H1 (cell line): Measurements from ENCODE around the gene SDC4. TPM values are rescaled to one million over a fixed set of nuclear protein-coding genes. Genes with fewer than 3 reads are reported as not detected.
A peak's percentile ranks its signal among the peaks of the same experiment; 100 is the strongest.

Experiments used
- CTCF ChIA-PET: fragments of 300-600 bp; sonication (Branson Sonifier 250); formaldehyde crosslinking; loops from one replicate; lab custom pipeline; 2021; ENCODE audit not compliant: partially characterized antibody; lab: Charles Lee
- POLR2A ChIA-PET: fragments of 300-600 bp; sonication (Branson Sonifier 250); formaldehyde crosslinking; loops from one replicate; lab custom pipeline; 2021; ENCODE audit warnings: inconsistent platforms; ENCODE audit not compliant: partially characterized antibody; lab: Charles Lee
- DNase-seq, 2 experiments: peaks; one replicate each; pipeline versions ENCODE4 v3.0.0 to v3.0.0-alpha.2; 2010 to 2022; ENCODE audit warnings: low spot score in 2 of 2, low read depth in 1 of 2, mixed read lengths in 1 of 2
- FAIRE-seq: peaks from 2 replicates; lab custom pipeline; 2011; peaks lifted over from hg19 to GRCh38; lab: Jason Lieb, UNC
- H2AFZ ChIP-seq: 2 replicates; pipeline ENCODE4 v1.8.1; 2012; ENCODE audit warnings: low read length, inconsistent platforms
- H2AK5ac ChIP-seq: 2 replicates; pipeline ENCODE4 v1.6.1; 2013; ENCODE audit warnings: low read depth, low read length
- H2BK120ac ChIP-seq: replicated peaks from 2 replicates; pipeline ENCODE3; 2013; ENCODE audit warnings: low read depth, low read length, inconsistent platforms
- H2BK12ac ChIP-seq: 2 replicates; pipeline ENCODE4 v1.6.1; 2013; ENCODE audit warnings: low read depth, low read length
- H2BK15ac ChIP-seq: 2 replicates; pipeline ENCODE4 v1.6.1; 2013; ENCODE audit warnings: low read length
- H2BK20ac ChIP-seq: 2 replicates; pipeline ENCODE4 v1.6.1; 2013; ENCODE audit warnings: low read length
- H2BK5ac ChIP-seq: 2 replicates; pipeline ENCODE4 v1.6.1; 2013; ENCODE audit warnings: low read depth, low read length
- H3K14ac ChIP-seq: 2 replicates; pipeline ENCODE4 v1.6.1; 2013; ENCODE audit warnings: inconsistent platforms; ENCODE audit not compliant: insufficient read length
- H3K18ac ChIP-seq: 2 replicates; pipeline ENCODE4 v1.6.1; 2013; ENCODE audit warnings: low read length; ENCODE audit errors: extremely low read depth
- H3K23ac ChIP-seq: 2 replicates; pipeline ENCODE4 v1.6.1; 2013; ENCODE audit warnings: inconsistent platforms; ENCODE audit not compliant: insufficient read length
- H3K23me2 ChIP-seq: 2 replicates; pipeline ENCODE4 v1.6.1; 2013; ENCODE audit warnings: low read depth, low read length
- H3K27ac ChIP-seq: 2 replicates; pipeline ENCODE4 v1.6.1; 2011; ENCODE audit warnings: low read depth, low read length, inconsistent platforms
- H3K27me3 ChIP-seq, 4 experiments: replicated peaks in 1 of 4; 1 replicate in 1 of 4; 2 replicates in 3 of 4; pipeline versions ENCODE4 v1.6.1 to v1.8.1; 2011 to 2013; ENCODE audit warnings: low read length in 3 of 4, mild to moderate bottlenecking in 3 of 4, inconsistent platforms in 2 of 4, mixed read lengths in 2 of 4, moderate library complexity in 1 of 4; ENCODE audit not compliant: control insufficient read depth in 3 of 4, insufficient read depth in 3 of 4; ENCODE audit errors: extremely low read depth in 1 of 4
- H3K36me3 ChIP-seq, 4 experiments: 2 replicates each; pipeline versions ENCODE4 v1.6.1 to v1.8.1; 2011 to 2013; ENCODE audit warnings: mild to moderate bottlenecking in 4 of 4, low read length in 3 of 4, moderate library complexity in 2 of 4, control low read depth in 1 of 4, inconsistent platforms in 1 of 4; ENCODE audit not compliant: insufficient read depth in 4 of 4, control insufficient read depth in 2 of 4
- H3K4ac ChIP-seq: replicated peaks from 2 replicates; pipeline ENCODE3; 2013; ENCODE audit warnings: low read length, low read depth, mixed read lengths, inconsistent platforms; ENCODE audit not compliant: insufficient read length
- H3K4me1 ChIP-seq, 4 experiments: replicated peaks in 1 of 4; 1 replicate in 1 of 4; 2 replicates in 3 of 4; pipeline versions ENCODE4 v1.6.1 to v1.8.1; 2011 to 2013; ENCODE audit warnings: low read length in 3 of 4, inconsistent platforms in 2 of 4, mixed read lengths in 1 of 4; ENCODE audit not compliant: insufficient read depth in 4 of 4, control insufficient read depth in 3 of 4
- H3K4me2 ChIP-seq, 2 experiments: 2 replicates each; pipeline versions ENCODE4 v1.6.1 to v1.8.1; 2011 to 2013; ENCODE audit warnings: low read depth in 2 of 2, low read length in 2 of 2, control low read depth in 1 of 2, inconsistent platforms in 1 of 2, mild to moderate bottlenecking in 1 of 2; ENCODE audit not compliant: insufficient read depth in 1 of 2
- H3K4me3 ChIP-seq, 4 experiments: fragments of 200-600, 300-600 bp in 1 of 4; sonication (generic), shearing (Covaris generic), sonication (Bioruptor Twin) in 1 of 4; 2 replicates each; pipeline versions ENCODE4 v1.5.1 to v1.8.1; 2011 to 2016; ENCODE audit warnings: low read length in 4 of 4, low read depth in 3 of 4, control low read depth in 2 of 4, inconsistent platforms in 2 of 4, mild to moderate bottlenecking in 2 of 4, mixed read lengths in 1 of 4, moderate library complexity in 1 of 4; ENCODE audit not compliant: insufficient read depth in 2 of 4; ENCODE audit errors: extremely low read depth in 1 of 4
- H3K56ac ChIP-seq: replicated peaks from 2 replicates; pipeline ENCODE3; 2013; ENCODE audit warnings: low read depth, mild to moderate bottlenecking, mixed read lengths, low read length, inconsistent platforms; ENCODE audit not compliant: insufficient read length
- H3K79me1 ChIP-seq: 2 replicates; pipeline ENCODE4 v1.6.1; 2013; ENCODE audit warnings: low read depth, low read length, control low read depth
- H3K79me2 ChIP-seq, 2 experiments: 2 replicates each; pipeline versions ENCODE4 v1.6.1 to v1.8.1; 2012 to 2013; ENCODE audit warnings: low read length in 2 of 2, mild to moderate bottlenecking in 2 of 2, inconsistent platforms in 1 of 2; ENCODE audit not compliant: insufficient read depth in 2 of 2, control insufficient read depth in 1 of 2
- H3K9ac ChIP-seq, 4 experiments: replicated peaks in 1 of 4; 1 replicate in 1 of 4; 2 replicates in 3 of 4; pipeline versions ENCODE4 v1.6.1 to v1.8.1; 2011 to 2013; ENCODE audit warnings: low read depth in 3 of 4, low read length in 3 of 4, control low read depth in 2 of 4, mild to moderate bottlenecking in 2 of 4, moderate library complexity in 2 of 4, inconsistent platforms in 1 of 4; ENCODE audit errors: extremely low read depth in 1 of 4
- H3K9me3 ChIP-seq, 2 experiments: 2 replicates each; pipeline versions ENCODE4 v1.6.1 to v1.8.1; 2012 to 2013; ENCODE audit warnings: mild to moderate bottlenecking in 2 of 2, moderate library complexity in 2 of 2, control low read depth in 1 of 2, inconsistent platforms in 1 of 2, low read depth in 1 of 2, low read length in 1 of 2, mixed read lengths in 1 of 2; ENCODE audit not compliant: insufficient read depth in 2 of 2
- H4K20me1 ChIP-seq, 2 experiments: replicated peaks in 1 of 2; 2 replicates each; pipeline versions ENCODE3 to v1.8.1; 2011 to 2013; ENCODE audit warnings: inconsistent platforms in 2 of 2, low read length in 2 of 2, mild to moderate bottlenecking in 1 of 2; ENCODE audit not compliant: insufficient read depth in 2 of 2, control insufficient read depth in 1 of 2
- H4K5ac ChIP-seq: 2 replicates; pipeline ENCODE4 v1.6.1; 2013; ENCODE audit warnings: low read length, low read depth, mixed read lengths, inconsistent platforms; ENCODE audit not compliant: insufficient read length
- H4K8ac ChIP-seq: 2 replicates; pipeline ENCODE4 v1.8.0; 2013; ENCODE audit warnings: mild to moderate bottlenecking, moderate library complexity, low read length, inconsistent platforms; ENCODE audit not compliant: insufficient read depth; ENCODE audit errors: extremely low read depth
- H4K91ac ChIP-seq: replicated peaks from 2 replicates; pipeline ENCODE3; 2013; ENCODE audit warnings: low read length, mixed read lengths, inconsistent platforms; ENCODE audit not compliant: insufficient read length
- BCL11A ChIP-seq, 2 experiments: IDR thresholded peaks; one replicate each; pipeline ENCODE4 v1.6.1; 2011; ENCODE audit warnings: low read depth in 2 of 2, low read length in 2 of 2, mild to moderate bottlenecking in 2 of 2
- BRCA1 ChIP-seq: IDR thresholded peaks from 2 replicates; pipeline ENCODE4 v1.6.1; 2012; ENCODE audit warnings: low read depth, low read length, improper control_type of control experiment
- CREB1 ChIP-seq: IDR thresholded peaks from 2 replicates; pipeline ENCODE4 v1.6.1; 2012; ENCODE audit warnings: inconsistent platforms
- EZH2 ChIP-seq: fragments of 200-600 bp; sonication (generic); IDR thresholded peaks from 2 replicates; pipeline ENCODE4 v1.7.1; 2012; ENCODE audit warnings: low read depth, mild to moderate bottlenecking, moderate library complexity, low read length, inconsistent platforms; ENCODE audit not compliant: severe bottlenecking
- GABPA ChIP-seq: IDR thresholded peaks from 2 replicates; pipeline ENCODE4 v1.6.1; 2011; ENCODE audit warnings: mild to moderate bottlenecking, low read length, moderate library complexity, borderline replicate concordance; ENCODE audit not compliant: insufficient read depth
- HDAC2 ChIP-seq, 2 experiments: fragments of 300-600 bp in 1 of 2; sonication (generic) in 1 of 2; IDR thresholded peaks; 2 replicates each; pipeline ENCODE4 v1.6.1; 2011 to 2012; ENCODE audit warnings: low read depth in 2 of 2, low read length in 2 of 2, mild to moderate bottlenecking in 2 of 2, moderate library complexity in 2 of 2, borderline replicate concordance in 1 of 2, inconsistent platforms in 1 of 2
- KDM1A ChIP-seq: fragments of 200-600, 300-600 bp; sonication (generic); IDR thresholded peaks from 2 replicates; pipeline ENCODE4 v1.7.1; 2016; ENCODE audit warnings: mild to moderate bottlenecking, low read length, borderline replicate concordance
- POU5F1 ChIP-seq: IDR thresholded peaks from 2 replicates; pipeline ENCODE4 v1.6.1; 2011; ENCODE audit warnings: low read depth, mild to moderate bottlenecking, low read length, moderate library complexity
- RNF2 ChIP-seq: fragments of 200-900, 300-1000 bp; sonication (generic); IDR thresholded peaks from 2 replicates; pipeline ENCODE4 v1.7.1; 2016; ENCODE audit warnings: borderline replicate concordance, low read depth, mild to moderate bottlenecking, antibody characterized with exemption, low read length; ENCODE audit not compliant: poor library complexity, severe bottlenecking; ENCODE audit errors: missing control alignments
- SIX5 ChIP-seq: IDR thresholded peaks from 2 replicates; pipeline ENCODE4 v1.6.1; 2011; ENCODE audit warnings: mild to moderate bottlenecking, low read depth, low read length
- SP2 ChIP-seq: IDR thresholded peaks from 2 replicates; pipeline ENCODE4 v1.6.1; 2012; ENCODE audit warnings: mild to moderate bottlenecking, low read length, inconsistent platforms
- SUZ12 ChIP-seq: fragments of 200-600 bp; sonication (generic); IDR thresholded peaks from 2 replicates; pipeline ENCODE4 v1.6.1; 2012; ENCODE audit warnings: mild to moderate bottlenecking, inconsistent platforms, low read length, moderate library complexity, mixed read lengths
- YY1 ChIP-seq: IDR thresholded peaks from 2 replicates; pipeline ENCODE4 v1.6.1; 2011; ENCODE audit warnings: low read depth, mild to moderate bottlenecking, low read length
- WGBS, 2 experiments: shearing (Covaris generic) in 1 of 2; methylation state at CpG; one replicate each; pipeline versions ENCODE4 v1.1.6 to v1.1.7; 2013 to 2015; ENCODE audit warnings: low lambda C conversion rate in 2 of 2, mixed read lengths in 2 of 2, inconsistent platforms in 1 of 2, low coverage in 1 of 2, missing lambda C conversion rate in 1 of 2; ENCODE audit not compliant: insufficient replicate concordance in 2 of 2, insufficient coverage in 1 of 2, insufficient read length in 1 of 2; ENCODE audit errors: extremely low coverage in 1 of 2, missing lambda C conversion rate in 1 of 2; 5-methylcytosine and 5-hydroxymethylcytosine counted together
- polyA plus RNA-seq, 7 experiments: library from polyadenylated mRNA; depleted of rRNA in 3 of 7; stranded (reverse) in 5 of 7; unstranded in 2 of 7; fragments of >200 nt in 5 of 7; fragments of 200-250 nt in 2 of 7; gene quantifications; 1 replicate in 5 of 7; 2 replicates in 1 of 7; 4 replicates in 1 of 7; pipeline versions ENCODE4 v1.2.1 to v1.2.3, GENCODE V29; 2011 to 2013; ENCODE audit warnings: missing spikeins in 2 of 7, mixed read lengths in 2 of 7
- total RNA-seq: library from RNA; stranded (reverse); fragmentation: NEBNext Ultra II Directional; extraction: Animal tissue kit (Norgen Biotek cat#: 25700); gene quantifications from 2 replicates; pipeline ENCODE4 v1.2.1, GENCODE V29; 2021

The SDC4 gene
- total and polyA plus RNA-seq, 2 of the 8 experiments (the other 6 are each of a cell fraction or from before 2014, with no cell fraction given), result 34.6 to 60.2 TPM

DNA sequence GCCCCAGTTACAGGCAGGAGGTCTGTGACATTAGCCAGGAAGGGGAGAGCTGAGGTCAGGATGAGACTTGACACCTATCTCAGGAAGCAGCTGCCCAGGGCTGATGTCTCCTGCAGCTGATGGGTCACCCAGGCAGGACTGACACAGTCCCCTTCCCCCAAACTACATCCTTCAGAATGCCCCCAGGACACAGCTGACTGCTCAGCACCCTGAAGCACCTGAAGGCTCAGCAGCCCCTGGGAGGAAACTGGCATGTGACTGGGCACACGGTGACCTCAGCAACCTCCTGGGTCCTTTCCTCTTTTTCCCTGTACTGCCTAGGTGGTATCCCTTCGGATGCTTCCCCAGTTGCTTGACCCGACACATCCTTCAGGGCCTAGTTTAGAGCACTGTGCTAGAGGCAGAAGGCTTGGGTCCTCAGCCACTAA lies 1.9 kb downstream of the SDC4 start:
- Histone ChIP-seq H3K56ac (no peak overlapping the region), H3K4ac (no peak overlapping the region), H4K91ac (no peak overlapping the region), H3K27me3 (no peaks in the 10 kb centered on the region), H3K23me2 (peaks cover 12% of the 10 kb centered on the region; the same call in 1 of the 2 replicates), H3K27ac (no peak overlapping the region), H3K18ac (0 out of 2 replicates have a peak overlapping the region, but pooled peaks have one; percentile 21), H4K20me1 (peaks cover 0 to 7% of the 10 kb centered on the region in 2 experiments), H3K79me2 (peaks cover 0 to 60% of the 10 kb centered on the region in 2 experiments; a peak in 2 of 4 replicates), H3K23ac (no peak overlapping the region), H2AK5ac (peak overlapping the region; percentile 68; the same call in 1 of the 2 replicates), H4K8ac (no peak overlapping the region), H4K5ac (no peak overlapping the region), H2BK5ac (no peak overlapping the region), H2BK120ac (no peak overlapping the region), H3K9ac (peak overlapping the region in 1 of 4 experiments; percentile 18; a peak in 1 of 7 replicates), H3K4me2 (peak overlapping the region; percentile 94 to 96), H3K4me1 (peaks cover 38 to 59% (median 44%) of the 10 kb centered on the region in 4 experiments), H2BK12ac (no peak overlapping the region), H2BK15ac (no peak overlapping the region; the same call in 1 of the 2 replicates), H3K9me3 (no peaks in the 10 kb centered on the region), H3K79me1 (peaks cover 17% of the 10 kb centered on the region), H2BK20ac (no peak overlapping the region), H3K14ac (no peak overlapping the region), H3K4me3 (peak overlapping the region in 1 of 4 experiments; percentile 95; a peak in 2 of 8 replicates), H3K36me3 (no peaks in the 10 kb centered on the region), H2AFZ (no peak overlapping the region)
- ChIA-PET POLR2A (interaction anchor here (0.6 to 6.8 kb wide), 3 partner anchors 14 to 559 kb away, joined by 3 to 113 read pairs (median 4); partner anchors contain the start of gene SYS1), CTCF (interaction anchor here (0.7 to 6.5 kb wide), 10 partner anchors 12 to 90 kb away, joined by 3 to 33 read pairs (median 4); partner anchors contain the start of gene SYS1)
- DNase-seq, result no peak
- TF ChIP-seq SP2 (no peak), YY1 (no peak), SIX5 (no peak), RNF2 (no peak), SUZ12 (no peak), HDAC2 (IDR thresholded peaks at IDR 0.05; ENCODE audit: borderline replicate concordance in 1 of 2, low read depth in 2 of 2, low read length in 2 of 2) (no peak), BRCA1 (no peak), BCL11A (IDR thresholded peaks at IDR 0.05; ENCODE audit: low read depth in 2 of 2, low read length in 2 of 2) (no peak), POU5F1 (no peak), GABPA (no peak), KDM1A (no peak), EZH2 (no peak), CREB1 (no peak)
- no peak for FAIRE-seq
- 73% methylated on average over 3 of the region's 3 CpGs; no CpG with 5 or more reads in 1 of the 2 experiments for WGBS, 2 experiments
